DMS114 treated with DMSO at 0.1 percent for 48 hours (cell line): ENCODE results near the gene FHL5.
A peak's percentile ranks its signal among the peaks of the same experiment; 100 is the strongest.
"Not testable (repeated sequence)": the region's sequence is repeated elsewhere in the genome, so short reads cannot be mapped to it uniquely, and the experiment has no call there.

Experiments used
- DNase-seq: peaks from one replicate; lab custom pipeline; 2025; ENCODE audit not compliant: unreplicated experiment; lab: John Stamatoyannopoulos, UW

FHL5 gene

GRCh38 chr6:96608074-96608473 lies 45.1 kb downstream of the FHL5 start:
- no peak for DNase-seq

GRCh38 chr6:96610019-96610418 lies 47.1 kb downstream of the FHL5 start:
- no peak for DNase-seq

- no peak for DNase-seq
These were observed 48.5 kb downstream of the FHL5 start for GRCh38 chr6:96611342-96611991.

- no peak for DNase-seq
These were observed 50.5 kb downstream of the FHL5 start for GRCh38 chr6:96613291-96613999.

- DNase-seq: no peak
These were observed 57.9 kb downstream of the FHL5 start for GRCh38 chr6:96620851-96621250.

GRCh38 chr6:96621983-96622382 lies 59.1 kb downstream of the FHL5 start:
- no peak for DNase-seq

- no peak for DNase-seq
These were observed 62.0 kb downstream of the FHL5 start for GRCh38 chr6:96624957-96625356.

GRCh38 chr6:96626759-96627364 lies 63.9 kb downstream of the FHL5 start:
- DNase-seq: peak; percentile 37

GRCh38 chr6:96631248-96631647 lies 68.3 kb downstream of the FHL5 start:
- DNase-seq: no peak

GRCh38 chr6:96637979-96638378 lies 75.1 kb downstream of the FHL5 start:
- not testable (repeated sequence) for DNase-seq

GRCh38 chr6:96645106-96645505 lies 82.2 kb downstream of the FHL5 start:
- DNase-seq: no peak

GRCh38 chr6:96649926-96650325 lies 87.0 kb downstream of the FHL5 start:
- no peak for DNase-seq

GRCh38 chr6:96651816-96652215 lies 88.9 kb downstream of the FHL5 start:
- no peak for DNase-seq

GRCh38 chr6:96652552-96652951 lies 89.6 kb downstream of the FHL5 start:
- no peak for DNase-seq

- no peak for DNase-seq
These were observed 90.3 kb downstream of the FHL5 start for GRCh38 chr6:96653181-96653580.

- no peak for DNase-seq
These were observed 93.6 kb downstream of the FHL5 start for GRCh38 chr6:96656567-96656966.

- no peak for DNase-seq
These were observed 94.4 kb downstream of the FHL5 start for GRCh38 chr6:96657344-96657743.

- DNase-seq: no peak
These were observed 96.3 kb downstream of the FHL5 start for GRCh38 chr6:96659084-96659845.
